ENCODE results near the gene ACTR8.

Gene ACTR8

DNA sequence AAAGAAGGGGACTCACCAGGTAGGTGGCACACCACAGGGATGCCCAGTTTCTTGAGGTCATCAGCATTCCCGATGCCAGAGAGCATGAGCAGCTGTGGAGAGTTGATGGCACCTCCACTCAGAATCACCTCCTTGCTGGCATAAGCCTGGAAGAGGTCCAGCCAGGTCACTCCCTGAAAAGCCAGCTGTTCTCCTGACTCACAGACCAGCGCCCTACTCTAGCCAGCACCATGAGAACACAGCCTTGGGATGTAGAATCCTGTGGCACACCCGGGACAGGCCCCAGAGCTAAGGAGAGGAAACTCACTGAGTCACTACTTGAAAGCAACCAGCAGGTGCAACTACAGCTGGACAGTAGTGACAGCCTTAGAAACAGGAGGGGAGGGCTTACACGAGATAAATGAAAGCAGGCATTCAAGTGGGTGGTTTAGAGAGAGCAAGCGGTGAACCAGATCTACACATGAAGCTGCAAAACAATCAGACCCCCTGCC lies 60.3 kb downstream of the ACTR8 start:
- TF ChIP-seq, protein P1, sequence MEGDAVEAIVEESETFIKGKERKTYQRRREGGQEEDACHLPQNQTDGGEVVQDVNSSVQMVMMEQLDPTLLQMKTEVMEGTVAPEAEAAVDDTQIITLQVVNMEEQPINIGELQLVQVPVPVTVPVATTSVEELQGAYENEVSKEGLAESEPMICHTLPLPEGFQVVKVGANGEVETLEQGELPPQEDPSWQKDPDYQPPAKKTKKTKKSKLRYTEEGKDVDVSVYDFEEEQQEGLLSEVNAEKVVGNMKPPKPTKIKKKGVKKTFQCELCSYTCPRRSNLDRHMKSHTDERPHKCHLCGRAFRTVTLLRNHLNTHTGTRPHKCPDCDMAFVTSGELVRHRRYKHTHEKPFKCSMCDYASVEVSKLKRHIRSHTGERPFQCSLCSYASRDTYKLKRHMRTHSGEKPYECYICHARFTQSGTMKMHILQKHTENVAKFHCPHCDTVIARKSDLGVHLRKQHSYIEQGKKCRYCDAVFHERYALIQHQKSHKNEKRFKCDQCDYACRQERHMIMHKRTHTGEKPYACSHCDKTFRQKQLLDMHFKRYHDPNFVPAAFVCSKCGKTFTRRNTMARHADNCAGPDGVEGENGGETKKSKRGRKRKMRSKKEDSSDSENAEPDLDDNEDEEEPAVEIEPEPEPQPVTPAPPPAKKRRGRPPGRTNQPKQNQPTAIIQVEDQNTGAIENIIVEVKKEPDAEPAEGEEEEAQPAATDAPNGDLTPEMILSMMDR (IDR thresholded peaks at IDR 0.05), result no peak
- Histone ChIP-seq H3K27me3 (peaks cover 13% of the 10 kb centered on the region), H3K9me3 (no peaks in the 10 kb centered on the region), H3K4me1 (ENCODE audit: control insufficient read depth in 1 of 2, insufficient read depth in 1 of 2, low read depth in 1 of 2, low read length in 1 of 2) (no peaks in the 10 kb centered on the region), H3K27ac (no peak overlapping the region), H3K4me3 (ENCODE audit: low read depth in 1 of 2, low read length in 1 of 2) (no peak overlapping the region), H3K36me3 (peaks cover 11% of the 10 kb centered on the region)

DNA sequence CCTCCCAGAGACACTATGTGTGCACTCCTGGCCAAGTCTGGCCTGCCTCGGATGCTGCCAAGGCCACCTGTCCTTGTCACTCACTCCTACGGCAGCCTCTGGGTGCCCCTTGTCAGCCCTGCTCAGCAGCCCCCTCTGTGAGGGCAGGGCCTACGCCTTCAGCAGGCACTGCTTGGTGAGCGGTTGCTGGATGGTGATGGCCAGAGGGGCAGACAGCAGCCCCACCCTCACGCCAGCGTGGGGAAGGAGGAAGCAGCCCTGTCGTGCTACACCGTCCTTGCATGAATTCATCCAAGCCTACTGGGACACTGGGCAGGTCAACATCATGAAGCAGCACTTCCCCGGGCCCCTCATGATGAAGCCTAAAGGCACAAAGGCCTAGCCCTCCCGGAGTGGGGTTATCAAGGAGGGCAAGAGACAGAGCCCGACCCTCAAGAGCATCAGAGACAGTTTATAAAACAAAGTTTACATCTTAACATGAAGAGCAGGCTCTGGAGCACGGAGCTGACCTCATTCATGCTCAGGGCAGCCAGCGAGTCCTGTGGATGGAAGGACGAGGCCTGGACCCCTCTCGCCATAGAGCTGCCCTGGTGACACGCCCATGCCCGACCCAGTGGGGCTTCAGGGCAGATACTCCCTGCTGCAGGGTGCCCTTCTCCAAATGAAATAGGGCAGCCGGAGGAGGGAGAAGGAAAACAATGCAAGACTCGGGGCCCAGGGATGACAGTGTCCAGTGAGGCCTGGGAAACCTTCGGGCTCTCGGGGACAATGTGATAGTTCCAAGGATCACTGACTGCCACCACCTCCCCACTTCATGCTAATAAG lies 61.0 kb downstream of the ACTR8 start:
- Histone ChIP-seq H3K27me3 (peaks cover 13% of the 10 kb centered on the region), H3K36me3 (peaks cover 11% of the 10 kb centered on the region), H3K4me3 (ENCODE audit: low read depth in 1 of 2, low read length in 1 of 2) (no peak overlapping the region), H3K4me1 (ENCODE audit: control insufficient read depth in 1 of 2, insufficient read depth in 1 of 2, low read depth in 1 of 2, low read length in 1 of 2) (no peaks in the 10 kb centered on the region), H3K27ac (no peak overlapping the region), H3K9me3 (no peaks in the 10 kb centered on the region)
- TF ChIP-seq, protein P1 (IDR thresholded peaks at IDR 0.05), result no peak

DNA sequence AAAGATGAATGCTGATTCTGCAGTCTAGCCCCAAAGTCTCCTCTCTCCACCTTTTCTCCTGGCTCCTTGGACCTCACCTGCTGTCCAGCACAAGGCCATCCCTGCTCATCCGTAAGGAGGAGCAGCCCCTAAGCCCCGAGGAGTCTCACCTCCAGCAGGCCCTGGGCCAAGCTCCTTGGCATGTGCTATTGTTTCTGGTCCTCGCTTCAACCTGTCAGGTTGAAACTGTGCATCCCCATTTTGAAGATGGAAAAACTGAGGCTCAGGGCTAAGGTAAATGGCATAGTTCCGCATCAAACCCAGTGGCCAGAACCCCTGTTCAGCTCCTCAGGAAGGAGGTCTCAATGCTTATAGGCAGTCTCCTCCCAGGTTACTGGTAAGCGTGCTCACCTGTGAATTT lies 61.9 kb downstream of the ACTR8 start:
- Histone ChIP-seq H3K4me3 (ENCODE audit: low read depth in 1 of 2, low read length in 1 of 2) (no peak overlapping the region), H3K36me3 (peaks cover 11% of the 10 kb centered on the region), H3K27me3 (peaks cover 13% of the 10 kb centered on the region), H3K27ac (no peak overlapping the region), H3K4me1 (ENCODE audit: control insufficient read depth in 1 of 2, insufficient read depth in 1 of 2, low read depth in 1 of 2, low read length in 1 of 2) (no peaks in the 10 kb centered on the region), H3K9me3 (no peaks in the 10 kb centered on the region)
- TF ChIP-seq, protein P1 (IDR thresholded peaks at IDR 0.05), result no peak

DNA sequence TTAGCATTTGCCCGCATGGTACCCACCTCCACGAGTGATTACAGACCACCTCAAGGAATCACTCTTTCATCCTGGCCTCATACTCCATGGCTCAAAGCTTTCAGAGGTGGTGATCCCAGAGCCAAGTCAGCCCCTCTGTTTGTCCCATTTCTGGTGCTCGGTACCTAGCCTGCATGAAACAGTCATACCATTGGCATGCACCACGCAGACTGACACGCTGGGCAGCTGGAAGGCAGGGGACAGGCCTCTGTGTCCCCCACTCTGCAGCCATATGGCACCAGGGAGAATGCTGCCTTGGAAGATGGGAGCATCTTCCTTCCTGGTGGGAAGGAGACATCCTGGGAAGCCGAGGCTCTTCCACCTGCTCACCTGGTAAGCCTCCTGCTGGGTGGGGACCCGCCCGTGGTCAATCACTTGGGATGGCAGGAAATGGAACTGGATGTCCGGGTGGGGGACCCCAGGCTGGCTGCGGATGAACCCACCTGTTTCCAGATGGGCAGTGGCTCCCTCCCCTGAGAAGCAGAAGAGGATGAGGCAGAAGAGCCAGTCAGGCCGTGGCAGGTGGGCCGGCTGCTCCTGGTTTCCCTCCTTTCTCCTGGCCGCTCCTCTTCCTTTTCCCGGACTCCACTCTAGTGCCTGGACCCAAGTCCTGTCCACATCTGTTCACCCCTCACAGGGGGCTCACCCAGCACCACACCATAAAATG lies 62.6 kb downstream of the ACTR8 start:
- H3K27me3 ChIP-seq, result peaks cover 13% of the 10 kb centered on the region
- H3K27ac ChIP-seq, result no peak overlapping the region
- TF ChIP-seq, protein P1 (IDR thresholded peaks at IDR 0.05), result no peak
- H3K9me3 ChIP-seq, result no peaks in the 10 kb centered on the region
- H3K4me1 ChIP-seq (ENCODE audit: control insufficient read depth in 1 of 2, insufficient read depth in 1 of 2, low read depth in 1 of 2, low read length in 1 of 2), result no peaks in the 10 kb centered on the region
- peaks cover 11% of the 10 kb centered on the region for H3K36me3 ChIP-seq
- H3K4me3 ChIP-seq (ENCODE audit: low read depth in 1 of 2, low read length in 1 of 2), result no peak overlapping the region

DNA sequence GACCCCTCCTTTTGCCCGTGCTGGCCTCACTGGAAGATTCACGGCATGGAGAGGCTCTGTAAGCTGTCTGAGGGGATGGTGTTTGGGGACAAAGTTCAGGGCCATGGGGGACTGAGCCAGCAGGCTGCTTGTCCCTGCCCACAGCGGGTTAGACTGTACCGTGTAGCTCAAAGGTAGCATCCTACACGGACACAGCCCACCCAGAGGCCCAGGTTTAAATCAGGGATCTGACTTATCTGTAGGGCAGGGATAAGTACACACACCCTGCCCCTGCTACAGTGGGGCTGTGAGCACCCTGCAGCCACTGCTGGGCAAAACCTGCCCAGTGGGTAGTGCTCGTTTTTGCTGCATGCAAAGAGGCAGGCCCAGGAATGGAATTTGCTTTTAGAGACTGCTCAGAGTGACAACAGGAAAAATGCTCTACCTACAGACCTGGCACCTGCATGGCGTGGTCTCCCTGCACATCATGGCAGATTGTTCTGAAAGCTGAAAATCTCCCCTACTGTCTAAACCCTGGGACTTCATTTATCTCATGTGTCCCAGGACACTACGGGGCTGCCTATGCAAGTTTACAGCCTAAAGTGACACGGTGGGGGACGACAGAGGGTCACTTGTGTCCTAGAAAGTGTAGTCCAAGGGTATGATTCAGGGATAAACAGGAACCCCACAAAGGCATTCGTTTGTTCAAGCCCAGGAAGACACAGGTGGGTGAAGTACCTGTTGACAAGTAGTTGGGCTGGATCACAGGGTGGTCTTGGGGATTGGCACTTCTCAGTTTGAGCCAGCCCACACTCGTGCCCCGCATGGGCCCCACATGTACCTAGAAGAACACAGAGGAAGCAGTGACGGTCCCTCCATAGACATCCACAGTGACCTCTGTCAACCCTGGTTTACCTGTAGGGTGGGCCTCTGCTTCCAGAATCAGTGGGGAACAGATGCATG lies 63.5 kb downstream of the ACTR8 start:
- TF ChIP-seq, protein P1 (IDR thresholded peaks at IDR 0.05), result no peak
- H3K4me1 ChIP-seq (ENCODE audit: control insufficient read depth in 1 of 2, insufficient read depth in 1 of 2, low read depth in 1 of 2, low read length in 1 of 2), result no peaks in the 10 kb centered on the region
- peaks cover 11% of the 10 kb centered on the region for H3K36me3 ChIP-seq

More for the DNA sequence above, 63.5 kb downstream of the ACTR8 start:
- H3K27ac ChIP-seq, result no peak overlapping the region
- no peaks in the 10 kb centered on the region for H3K9me3 ChIP-seq
- no peak overlapping the region for H3K4me3 ChIP-seq (ENCODE audit: low read depth in 1 of 2, low read length in 1 of 2)
- H3K27me3 ChIP-seq, result peaks cover 13% of the 10 kb centered on the region
